ENCODE measurements around the gene ERMP1.

Gene ERMP1

DNA sequence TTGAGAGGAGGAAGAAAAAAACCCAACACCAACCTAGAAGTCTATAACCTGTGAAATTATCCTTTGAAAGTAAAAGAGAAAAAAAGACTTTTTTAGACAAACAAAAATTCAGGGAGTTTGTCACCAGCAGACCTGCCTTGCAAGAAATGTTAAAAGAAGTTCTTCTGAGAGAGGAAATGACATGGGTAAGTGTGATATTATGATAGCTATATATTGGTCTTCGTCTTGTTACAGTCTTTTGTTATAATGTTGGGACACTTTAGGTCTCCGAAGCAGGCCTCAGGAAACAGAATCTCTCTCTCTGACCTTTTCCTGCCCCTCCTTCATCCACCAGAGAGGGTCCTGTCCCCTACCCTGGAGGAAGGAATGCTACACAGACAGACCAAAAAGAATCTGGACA lies 41.1 kb upstream of the ERMP1 start:
- no peak overlapping the region for H3K4me3 ChIP-seq (ENCODE audit: low read depth, low read length)
- TF ChIP-seq POLR2A (IDR thresholded peaks at IDR 0.05; ENCODE audit: extremely low read depth, insufficient read length) (no peak), MYC (IDR thresholded peaks at IDR 0.05; ENCODE audit: low read depth, low read length) (no peak)
- TF ChIP-seq, protein P1, sequence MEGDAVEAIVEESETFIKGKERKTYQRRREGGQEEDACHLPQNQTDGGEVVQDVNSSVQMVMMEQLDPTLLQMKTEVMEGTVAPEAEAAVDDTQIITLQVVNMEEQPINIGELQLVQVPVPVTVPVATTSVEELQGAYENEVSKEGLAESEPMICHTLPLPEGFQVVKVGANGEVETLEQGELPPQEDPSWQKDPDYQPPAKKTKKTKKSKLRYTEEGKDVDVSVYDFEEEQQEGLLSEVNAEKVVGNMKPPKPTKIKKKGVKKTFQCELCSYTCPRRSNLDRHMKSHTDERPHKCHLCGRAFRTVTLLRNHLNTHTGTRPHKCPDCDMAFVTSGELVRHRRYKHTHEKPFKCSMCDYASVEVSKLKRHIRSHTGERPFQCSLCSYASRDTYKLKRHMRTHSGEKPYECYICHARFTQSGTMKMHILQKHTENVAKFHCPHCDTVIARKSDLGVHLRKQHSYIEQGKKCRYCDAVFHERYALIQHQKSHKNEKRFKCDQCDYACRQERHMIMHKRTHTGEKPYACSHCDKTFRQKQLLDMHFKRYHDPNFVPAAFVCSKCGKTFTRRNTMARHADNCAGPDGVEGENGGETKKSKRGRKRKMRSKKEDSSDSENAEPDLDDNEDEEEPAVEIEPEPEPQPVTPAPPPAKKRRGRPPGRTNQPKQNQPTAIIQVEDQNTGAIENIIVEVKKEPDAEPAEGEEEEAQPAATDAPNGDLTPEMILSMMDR (IDR thresholded peaks at IDR 0.05; ENCODE audit: low read depth, low read length), result no peak
- TF ChIP-seq, protein P2, sequence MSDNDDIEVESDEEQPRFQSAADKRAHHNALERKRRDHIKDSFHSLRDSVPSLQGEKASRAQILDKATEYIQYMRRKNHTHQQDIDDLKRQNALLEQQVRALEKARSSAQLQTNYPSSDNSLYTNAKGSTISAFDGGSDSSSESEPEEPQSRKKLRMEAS (IDR thresholded peaks at IDR 0.05; ENCODE audit: low read depth, low read length), result no peak
- no peak for DNase-seq (ENCODE audit: low read depth)

DNA sequence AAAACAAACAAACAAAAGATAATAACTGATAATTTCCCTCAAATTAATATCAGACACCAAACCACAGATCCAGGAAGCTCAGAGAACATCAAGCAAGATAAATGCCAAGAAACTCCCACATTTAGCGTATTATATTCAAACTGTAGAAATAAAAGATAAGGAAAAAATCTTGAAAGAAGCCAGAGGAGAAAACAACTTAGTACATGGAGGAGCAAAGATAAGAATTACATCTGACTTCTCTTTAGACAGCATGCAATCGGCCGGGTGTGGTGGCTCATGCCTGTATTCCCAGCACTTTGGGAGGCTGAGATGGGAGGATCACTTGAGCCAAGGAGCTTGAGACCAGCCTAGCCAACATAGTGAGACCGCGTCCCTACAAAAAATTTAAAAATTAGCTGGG lies 40.5 kb upstream of the ERMP1 start:
- no peak overlapping the region for H3K4me3 ChIP-seq (ENCODE audit: low read depth, low read length)
- TF ChIP-seq MYC (IDR thresholded peaks at IDR 0.05; ENCODE audit: low read depth, low read length) (no peak), POLR2A (IDR thresholded peaks at IDR 0.05; ENCODE audit: extremely low read depth, insufficient read length) (no peak)
- TF ChIP-seq, protein P1 (IDR thresholded peaks at IDR 0.05; ENCODE audit: low read depth, low read length), result no peak
- TF ChIP-seq, protein P2 (IDR thresholded peaks at IDR 0.05; ENCODE audit: low read depth, low read length), result no peak
- DNase-seq (ENCODE audit: low read depth), result no peak

DNA sequence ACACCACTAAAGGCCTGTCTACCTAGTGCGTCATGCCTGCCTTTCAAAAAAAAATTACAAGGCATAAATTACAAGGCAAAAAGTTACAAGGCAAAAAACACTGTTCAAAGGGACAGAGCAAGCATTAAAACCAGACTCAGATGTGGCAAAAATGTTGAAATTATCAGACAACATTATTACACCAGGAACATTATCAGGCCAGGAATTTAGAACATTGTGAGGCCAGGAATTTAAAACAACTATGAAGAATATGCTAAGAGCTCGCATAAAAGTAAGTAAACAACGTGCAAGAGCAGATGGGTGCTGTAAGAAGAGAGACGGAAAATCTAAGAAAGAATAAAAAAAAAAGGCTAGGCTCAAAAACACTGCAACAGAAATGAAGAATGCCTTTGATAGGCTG lies 39.6 kb upstream of the ERMP1 start:
- TF ChIP-seq, protein P1 (IDR thresholded peaks at IDR 0.05; ENCODE audit: low read depth, low read length), result no peak
- TF ChIP-seq POLR2A (IDR thresholded peaks at IDR 0.05; ENCODE audit: extremely low read depth, insufficient read length) (no peak), MYC (IDR thresholded peaks at IDR 0.05; ENCODE audit: low read depth, low read length) (no peak)
- TF ChIP-seq, protein P2 (IDR thresholded peaks at IDR 0.05; ENCODE audit: low read depth, low read length), result no peak
- no peak for DNase-seq (ENCODE audit: low read depth)
- H3K4me3 ChIP-seq (ENCODE audit: low read depth, low read length), result no peak overlapping the region

DNA sequence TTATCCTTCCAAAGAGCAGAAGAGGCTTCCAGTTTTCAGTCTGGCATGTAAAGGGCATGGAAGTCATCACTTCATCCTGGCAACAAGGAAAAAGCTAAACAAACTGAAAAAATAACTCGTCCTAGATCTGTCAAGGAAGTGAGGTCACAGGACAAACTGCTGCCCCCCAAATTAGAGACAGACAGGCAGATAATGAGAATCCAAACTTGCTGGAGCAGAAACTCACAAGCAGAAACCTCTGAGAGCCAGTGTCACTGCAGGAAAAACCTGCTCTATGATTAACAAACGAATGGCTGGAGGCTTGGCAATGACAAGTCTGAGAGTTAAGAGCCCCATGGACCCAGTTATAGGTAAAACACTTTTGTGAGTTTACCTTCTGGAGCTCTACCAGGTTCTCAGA lies 38.9 kb upstream of the ERMP1 start:
- TF ChIP-seq POLR2A (IDR thresholded peaks at IDR 0.05; ENCODE audit: extremely low read depth, insufficient read length), result no peak
- TF ChIP-seq, protein P1 (IDR thresholded peaks at IDR 0.05; ENCODE audit: low read depth, low read length), result no peak
- TF ChIP-seq, protein P2 (IDR thresholded peaks at IDR 0.05; ENCODE audit: low read depth, low read length), result no peak
- TF ChIP-seq MYC (IDR thresholded peaks at IDR 0.05; ENCODE audit: low read depth, low read length), result no peak
- H3K4me3 ChIP-seq (ENCODE audit: low read depth, low read length), result no peak overlapping the region
- DNase-seq (ENCODE audit: low read depth), result no peak

DNA sequence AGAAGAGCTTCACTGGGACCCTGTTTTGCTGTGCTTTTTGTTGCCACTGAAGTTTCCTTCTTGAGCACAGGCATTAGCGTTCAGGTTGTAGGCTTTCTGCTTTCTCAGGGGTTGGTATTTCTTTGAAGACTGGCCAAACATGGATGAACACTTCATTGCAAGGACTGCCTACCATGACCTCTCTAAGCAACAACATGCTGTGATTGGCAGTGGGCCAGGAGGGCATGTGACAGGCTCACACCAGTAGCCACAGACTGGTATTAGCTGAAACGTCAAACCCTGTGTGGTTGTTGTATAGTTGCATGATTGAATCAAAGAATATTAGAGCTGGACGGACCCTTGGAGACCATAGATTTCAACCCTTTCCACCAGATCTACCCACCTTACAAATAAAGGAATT lies 37.8 kb upstream of the ERMP1 start:
- TF ChIP-seq, protein P1 (IDR thresholded peaks at IDR 0.05; ENCODE audit: low read depth, low read length), result no peak
- TF ChIP-seq MYC (IDR thresholded peaks at IDR 0.05; ENCODE audit: low read depth, low read length) (no peak), POLR2A (IDR thresholded peaks at IDR 0.05; ENCODE audit: extremely low read depth, insufficient read length) (no peak)
- TF ChIP-seq, protein P2 (IDR thresholded peaks at IDR 0.05; ENCODE audit: low read depth, low read length), result no peak
- H3K4me3 ChIP-seq (ENCODE audit: low read depth, low read length), result no peak overlapping the region
- DNase-seq (ENCODE audit: low read depth), result no peak

DNA sequence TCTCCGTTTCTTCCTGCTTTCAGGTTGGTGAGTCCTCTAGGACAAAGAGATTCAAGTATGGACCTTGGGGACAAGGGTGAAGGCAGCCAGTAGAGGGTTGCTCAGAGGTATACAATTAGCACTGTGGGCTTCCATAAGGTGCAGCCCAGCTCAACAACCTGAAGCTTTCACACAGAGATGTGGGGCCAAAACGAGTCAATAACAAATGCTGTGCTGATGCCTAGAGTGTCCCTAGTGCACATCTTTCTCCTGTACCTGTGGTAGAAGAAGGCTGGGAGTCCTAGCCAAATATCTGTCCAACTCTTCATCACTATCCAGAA lies 37.1 kb upstream of the ERMP1 start:
- DNase-seq (ENCODE audit: low read depth), result no peak
- no peak for TF ChIP-seq MYC (IDR thresholded peaks at IDR 0.05; ENCODE audit: low read depth, low read length)
- TF ChIP-seq, protein P2 (IDR thresholded peaks at IDR 0.05; ENCODE audit: low read depth, low read length), result no peak
- TF ChIP-seq POLR2A (IDR thresholded peaks at IDR 0.05; ENCODE audit: extremely low read depth, insufficient read length), result no peak
- TF ChIP-seq, protein P1 (IDR thresholded peaks at IDR 0.05; ENCODE audit: low read depth, low read length), result no peak
- no peak overlapping the region for H3K4me3 ChIP-seq (ENCODE audit: low read depth, low read length)
